C4-2B (cell line): ENCODE results near the gene ADPRH.

ENCODE experiments used
- CTCF ChIP-seq: fragments of 450-650 bp; conservative IDR thresholded peaks from 2 replicates; pipeline ENCODE4 v1.5.1; 2017; ENCODE audit warnings: mild to moderate bottlenecking
- ZFX ChIP-seq: fragments of 450-650 bp; IDR thresholded peaks from 2 replicates; pipeline ENCODE4 v1.6.1; 2017

GRCh38 chr3:119555929-119556328, 23.4 kb upstream of the ADPRH start:
- TF ChIP-seq CTCF: no peak
- TF ChIP-seq ZFX: no peak
